ENCODE data around the gene ST8SIA1.
A peak's percentile ranks its signal among the peaks of the same experiment; 100 is the strongest.
"Not testable (repeated sequence)": the region's sequence is repeated elsewhere in the genome, so short reads cannot be mapped to it uniquely, and the experiment has no call there.

ST8SIA1 gene

GRCh38 chr12:22334410-22335100 lies at the start of gene ST8SIA1:
ST8SIA1 (minus strand) TSS chr12:22334707; CDS start chr12:22334232, 475 bp downstream.
- peak; percentile 78 for DNase-seq

- DNase-seq: no peak
Measured at GRCh38 chr12:22380031-22380430, 45.5 kb upstream of the ST8SIA1 start.

- DNase-seq: no peak
Measured at GRCh38 chr12:22377731-22378496, 43.4 kb upstream of the ST8SIA1 start.

GRCh38 chr12:22376596-22377150 lies 42.2 kb upstream of the ST8SIA1 start:
- not testable (repeated sequence) for DNase-seq

- DNase-seq: no peak
Measured at GRCh38 chr12:22374508-22374907, 40.0 kb upstream of the ST8SIA1 start.

- DNase-seq: no peak
Measured at GRCh38 chr12:22372277-22372837, 37.9 kb upstream of the ST8SIA1 start.

GRCh38 chr12:22366181-22366580 lies 31.7 kb upstream of the ST8SIA1 start:
- DNase-seq: no peak

- DNase-seq: no peak
Measured at GRCh38 chr12:22361785-22362184, 27.3 kb upstream of the ST8SIA1 start.

GRCh38 chr12:22360774-22361173 lies 26.3 kb upstream of the ST8SIA1 start:
- DNase-seq: no peak

GRCh38 chr12:22357531-22357930 lies 23.0 kb upstream of the ST8SIA1 start:
- no peak for DNase-seq

- DNase-seq: no peak
Measured at GRCh38 chr12:22356231-22356630, 21.7 kb upstream of the ST8SIA1 start.

- no peak for DNase-seq
Measured at GRCh38 chr12:22355011-22355580, 20.6 kb upstream of the ST8SIA1 start.

- DNase-seq: no peak
Measured at GRCh38 chr12:22353615-22354325, 19.3 kb upstream of the ST8SIA1 start.

GRCh38 chr12:22350886-22351285 lies 16.4 kb upstream of the ST8SIA1 start:
- DNase-seq: no peak

GRCh38 chr12:22348208-22348607 lies 13.7 kb upstream of the ST8SIA1 start:
- DNase-seq: no peak

GRCh38 chr12:22340143-22340542 lies 5.6 kb upstream of the ST8SIA1 start:
- no peak for DNase-seq

- DNase-seq: no peak
Measured at GRCh38 chr12:22339691-22340090, 5.2 kb upstream of the ST8SIA1 start.

GRCh38 chr12:22335794-22336166 lies 1.3 kb upstream of the ST8SIA1 start:
- no peak for DNase-seq

GRCh38 chr12:22333713-22334409 lies 646 bp downstream of the ST8SIA1 start:
- DNase-seq: peak; percentile 30

- DNase-seq: peak; percentile 8
Measured at GRCh38 chr12:22333186-22333712, 1.3 kb downstream of the ST8SIA1 start.

- DNase-seq: no peak
Measured at GRCh38 chr12:22332202-22332601, 2.3 kb downstream of the ST8SIA1 start.

- DNase-seq: no peak
Measured at GRCh38 chr12:22329621-22330020, 4.9 kb downstream of the ST8SIA1 start.

All from CD4-positive, alpha-beta T cell treated with Interleukin-6 for 4 hours (primary cell).